NCI-H345 treated with DMSO at 0.1 percent for 48 hours (cell line): ENCODE data around the gene COL27A1.
"Not testable (repeated sequence)": the region's sequence is repeated elsewhere in the genome, so short reads cannot be mapped to it uniquely, and the experiment has no call there.

Experiments
- DNase-seq: peaks from one replicate; lab custom pipeline; 2025; ENCODE audit not compliant: unreplicated experiment; lab: John Stamatoyannopoulos, UW

The COL27A1 gene

DNA sequence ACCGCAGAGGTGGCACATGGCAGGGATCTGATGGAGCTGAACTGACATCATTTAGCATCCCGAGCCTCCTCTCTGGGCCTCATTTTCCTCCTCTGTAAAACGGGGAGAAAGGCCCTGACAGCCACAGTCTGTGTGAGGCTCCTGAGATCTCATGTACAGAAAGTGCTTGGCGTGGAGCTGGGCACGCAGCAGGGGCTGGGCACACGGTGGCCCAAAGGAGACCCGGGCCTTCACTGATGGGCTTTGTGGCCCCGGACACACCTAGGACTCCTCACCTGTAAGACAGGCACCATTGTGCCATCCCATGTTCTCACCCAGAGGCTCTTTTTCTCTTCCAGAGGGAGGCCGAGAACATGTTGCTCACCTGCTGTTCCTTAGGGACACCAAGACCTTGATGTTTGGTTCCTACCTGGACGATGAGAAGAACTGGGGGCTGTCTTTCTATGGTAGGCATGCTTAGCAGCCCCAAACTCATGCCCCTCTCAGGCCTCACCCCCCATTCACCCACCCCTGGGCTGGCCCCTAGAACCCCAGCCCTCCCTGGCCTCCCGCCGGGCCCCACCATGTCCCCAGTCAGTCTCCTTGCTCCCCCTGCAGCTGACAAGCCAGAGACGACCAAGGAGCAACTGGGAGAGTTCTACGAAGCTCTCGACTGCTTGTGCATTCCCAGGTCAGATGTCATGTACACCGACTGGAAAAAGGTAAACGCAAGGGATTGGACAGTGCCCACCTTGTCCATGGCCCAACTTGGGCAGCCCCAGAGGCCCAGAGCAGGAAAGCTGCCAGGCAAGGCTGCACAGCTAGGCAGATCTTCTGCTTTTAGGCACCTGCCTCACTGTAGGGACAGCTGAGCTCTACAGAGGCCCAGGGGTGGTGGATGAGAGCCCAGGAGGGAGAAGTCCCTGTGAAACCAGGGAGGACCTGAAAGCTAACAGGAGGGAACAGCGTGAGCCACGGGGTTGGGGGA lies 176.2 kb downstream of the COL27A1 start:
- DNase-seq, result not testable (repeated sequence)

DNA sequence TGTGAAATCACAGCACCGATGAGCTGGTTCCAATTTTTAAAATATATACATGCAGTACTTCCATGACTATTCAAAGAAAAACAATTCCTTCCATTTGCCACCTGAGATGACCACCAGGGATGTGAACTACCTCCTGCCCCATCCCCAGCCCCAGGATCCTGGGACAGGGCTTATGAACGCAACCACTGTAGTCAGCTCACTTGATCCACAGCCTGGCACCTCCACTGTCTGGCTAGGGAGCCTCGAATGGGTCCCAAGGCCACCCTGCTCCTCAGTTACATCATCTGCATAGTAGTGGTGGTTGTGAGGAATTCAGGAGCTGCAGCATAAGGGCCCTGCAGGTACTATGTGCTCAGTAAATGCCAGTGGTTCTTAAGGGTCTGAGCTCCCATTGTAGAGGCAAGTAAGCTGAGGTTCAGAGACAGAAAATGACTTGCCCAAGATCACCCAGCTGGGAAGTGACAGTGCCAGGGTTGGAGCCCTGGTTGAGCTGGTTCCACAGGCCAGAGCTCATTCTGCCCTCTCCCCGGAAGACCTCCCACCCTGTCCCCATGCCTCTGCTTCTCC lies 177.2 kb downstream of the COL27A1 start:
- not testable (repeated sequence) for DNase-seq

DNA sequence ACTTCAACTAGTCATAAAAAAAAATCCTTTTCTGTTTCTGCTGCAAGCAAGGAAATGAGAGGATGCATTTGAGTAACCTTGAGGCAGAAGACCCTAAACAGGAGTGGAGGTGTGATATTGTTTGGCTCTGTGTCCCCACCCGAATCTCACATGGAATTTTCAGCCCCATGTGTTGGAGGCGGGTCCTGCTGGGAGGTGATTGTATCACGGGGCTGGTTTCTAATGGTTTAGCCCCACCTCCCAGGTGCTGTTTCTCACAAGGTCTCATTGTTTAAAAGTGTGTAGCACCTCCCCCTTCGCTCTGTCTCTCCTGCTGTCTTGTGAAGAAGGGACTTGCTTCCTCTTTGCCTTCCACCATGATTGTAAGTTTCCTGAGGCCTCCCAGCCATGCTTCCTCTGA lies 178.4 kb downstream of the COL27A1 start:
- DNase-seq, result not testable (repeated sequence)

DNA sequence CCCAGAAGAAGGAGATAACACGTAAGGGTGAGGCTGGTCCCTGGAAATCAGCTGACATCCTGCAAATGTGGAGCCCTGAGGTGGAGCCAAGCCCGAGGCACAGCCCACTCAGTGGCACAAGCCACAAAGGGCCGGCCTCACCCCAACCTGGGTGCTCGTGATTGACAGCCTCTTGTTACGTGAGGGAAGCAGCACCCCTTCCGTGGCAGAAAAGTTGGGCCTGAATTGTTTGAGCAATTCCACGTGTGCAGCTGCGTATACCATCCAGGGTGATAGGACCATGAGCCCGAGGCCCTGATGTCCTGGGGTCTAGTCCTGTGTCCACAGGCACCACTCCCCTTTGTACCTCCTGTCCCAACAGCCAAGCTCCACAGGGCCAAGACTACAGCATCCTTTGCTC lies 179.2 kb downstream of the COL27A1 start:
- no peak for DNase-seq

DNA sequence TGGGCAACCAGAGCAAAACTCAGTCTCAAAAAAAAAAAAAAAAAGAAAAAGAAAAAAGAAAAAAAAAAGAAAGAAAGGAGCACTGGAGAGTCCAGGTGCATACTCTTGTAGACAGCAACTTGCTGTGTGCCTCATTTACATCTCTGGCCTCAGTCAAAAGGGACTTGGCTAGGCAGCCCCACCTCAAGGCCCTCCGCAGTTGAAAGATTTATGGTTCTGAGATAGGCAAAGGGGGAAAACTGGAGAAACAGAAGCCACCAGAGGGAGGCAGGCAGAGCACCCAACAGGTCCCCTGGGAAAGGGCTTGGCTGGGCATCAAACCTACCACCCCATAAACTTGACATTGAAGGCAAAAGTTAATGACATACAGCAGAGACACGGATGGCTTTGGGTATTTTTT lies 180.4 kb downstream of the COL27A1 start:
- DNase-seq, result no peak

DNA sequence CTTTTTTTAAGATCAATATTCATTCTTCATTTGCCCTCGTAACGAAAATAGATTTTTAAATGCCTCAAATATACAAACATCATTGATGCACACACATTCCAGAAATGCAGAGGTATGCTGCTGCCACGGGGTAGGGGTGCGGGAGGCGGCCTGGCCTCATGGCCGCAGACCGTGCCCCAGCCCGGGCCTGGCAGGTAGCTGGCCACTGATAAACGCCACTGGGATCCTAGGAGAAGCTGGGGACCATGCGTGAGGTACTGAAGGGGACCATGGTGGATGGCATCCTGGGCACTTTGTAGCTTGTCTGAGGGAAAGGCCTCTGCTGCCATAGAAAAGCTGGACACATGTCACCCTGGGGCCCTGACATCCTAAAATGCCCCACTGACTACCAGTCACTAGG lies 180.8 kb downstream of the COL27A1 start:
- DNase-seq, result no peak

DNA sequence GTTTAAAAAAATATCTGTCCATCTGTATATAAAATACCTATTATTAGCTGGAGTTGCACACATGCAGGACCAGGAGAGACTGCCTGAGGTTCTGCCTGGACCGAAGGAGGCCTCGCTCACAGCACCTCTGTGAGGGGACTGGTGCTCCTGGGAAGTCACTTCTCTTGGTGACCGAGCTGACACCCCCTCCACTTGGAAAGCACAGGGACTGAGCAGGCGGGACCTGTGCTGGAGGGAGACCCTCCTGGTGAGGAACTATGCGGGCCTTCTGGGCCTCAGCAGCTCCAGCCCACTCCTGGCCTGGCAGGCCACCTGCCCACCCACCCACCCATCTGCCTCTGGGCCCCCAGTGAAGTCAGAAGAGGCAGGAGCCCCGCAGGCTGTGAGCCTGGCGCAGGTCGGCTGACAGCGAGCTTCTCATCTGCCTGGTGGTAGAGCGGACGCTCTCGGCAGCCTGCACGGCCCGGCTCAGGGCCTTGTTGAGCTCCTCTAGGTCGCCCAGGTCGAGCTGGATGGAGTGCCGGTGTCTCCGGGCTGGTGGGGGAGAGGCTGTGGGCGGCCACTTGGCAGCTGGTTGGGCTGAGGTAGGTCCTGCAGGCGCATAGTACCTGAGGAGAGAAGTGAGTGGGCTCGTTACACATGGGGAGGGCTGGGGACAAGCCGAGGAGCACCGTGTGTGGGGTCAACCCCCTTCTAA lies 181.5 kb downstream of the COL27A1 start:
- DNase-seq, result no peak

GRCh38 chr9:114338187-114338586 lies 182.8 kb downstream of the COL27A1 start:
- no peak for DNase-seq

DNA sequence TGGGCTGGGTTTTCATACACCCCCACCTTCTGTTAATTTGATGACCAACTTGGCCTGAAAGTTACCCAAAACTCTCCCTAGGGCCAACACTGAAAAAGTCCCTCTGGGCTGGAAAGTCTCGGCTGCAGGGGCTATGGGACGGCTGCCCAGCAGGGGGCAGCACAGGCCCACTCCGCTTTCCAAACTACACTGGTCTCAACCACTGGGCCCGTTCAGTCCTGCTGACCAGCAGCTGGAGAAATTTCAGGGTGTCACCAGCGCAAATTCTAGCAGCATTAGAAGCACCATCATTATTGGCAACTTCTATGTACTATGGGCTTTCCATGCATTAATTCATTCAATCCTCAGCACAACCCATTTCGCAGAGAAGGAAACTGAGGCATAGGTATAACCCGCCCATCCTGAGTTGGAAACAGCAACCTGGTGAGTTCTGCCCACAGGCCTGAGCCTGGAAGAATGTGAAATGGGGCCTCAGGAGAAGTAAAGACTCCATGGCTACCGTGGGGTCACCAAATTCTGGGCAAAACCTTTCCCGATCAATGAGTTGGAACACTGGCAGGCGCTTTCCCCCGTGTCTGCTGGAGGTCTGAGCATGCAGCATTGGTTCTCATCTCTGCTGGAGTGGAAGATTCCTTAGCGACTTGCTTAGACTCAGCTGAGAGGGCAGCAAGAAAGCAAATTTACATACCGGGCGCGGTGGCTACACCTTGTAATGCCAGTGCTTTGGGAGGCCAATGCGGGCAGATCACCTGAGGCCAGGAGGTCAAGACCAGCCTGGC lies 184.0 kb downstream of the COL27A1 start:
- DNase-seq, result no peak

DNA sequence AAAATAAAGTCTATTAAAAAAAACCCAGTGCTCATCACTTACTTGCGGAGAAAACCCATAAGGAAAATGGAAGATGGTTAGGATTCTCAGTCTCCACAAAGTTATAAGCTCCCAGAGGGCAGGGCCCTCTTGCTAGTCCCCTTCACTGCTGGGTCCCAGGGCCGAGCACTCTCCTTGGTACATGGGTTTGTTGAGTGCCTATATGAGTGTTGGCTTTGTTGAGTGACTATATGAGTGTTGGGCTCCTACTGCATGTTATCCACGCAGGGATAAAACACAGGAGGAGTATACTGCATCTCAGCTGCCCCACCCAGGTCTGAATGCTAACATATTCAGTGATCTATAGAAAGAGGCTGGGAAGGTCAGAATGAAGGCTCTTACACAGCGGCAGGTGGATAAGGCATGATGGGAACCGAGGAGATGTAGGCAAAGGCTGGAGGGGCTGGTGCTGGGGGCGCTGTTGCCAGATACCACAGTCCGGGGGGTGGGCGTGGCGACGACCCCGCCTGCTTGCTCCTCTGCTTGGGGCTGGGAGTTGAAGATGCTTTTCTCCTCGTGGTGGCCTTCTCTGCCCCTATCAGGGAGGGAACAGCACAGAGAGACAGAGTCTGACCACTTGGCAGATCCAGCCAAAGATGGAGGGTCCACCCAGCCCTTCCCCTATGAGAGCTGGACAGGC lies 186.0 kb downstream of the COL27A1 start:
- no peak for DNase-seq

GRCh38 chr9:114341991-114342390 lies 186.7 kb downstream of the COL27A1 start:
- DNase-seq, result no peak

DNA sequence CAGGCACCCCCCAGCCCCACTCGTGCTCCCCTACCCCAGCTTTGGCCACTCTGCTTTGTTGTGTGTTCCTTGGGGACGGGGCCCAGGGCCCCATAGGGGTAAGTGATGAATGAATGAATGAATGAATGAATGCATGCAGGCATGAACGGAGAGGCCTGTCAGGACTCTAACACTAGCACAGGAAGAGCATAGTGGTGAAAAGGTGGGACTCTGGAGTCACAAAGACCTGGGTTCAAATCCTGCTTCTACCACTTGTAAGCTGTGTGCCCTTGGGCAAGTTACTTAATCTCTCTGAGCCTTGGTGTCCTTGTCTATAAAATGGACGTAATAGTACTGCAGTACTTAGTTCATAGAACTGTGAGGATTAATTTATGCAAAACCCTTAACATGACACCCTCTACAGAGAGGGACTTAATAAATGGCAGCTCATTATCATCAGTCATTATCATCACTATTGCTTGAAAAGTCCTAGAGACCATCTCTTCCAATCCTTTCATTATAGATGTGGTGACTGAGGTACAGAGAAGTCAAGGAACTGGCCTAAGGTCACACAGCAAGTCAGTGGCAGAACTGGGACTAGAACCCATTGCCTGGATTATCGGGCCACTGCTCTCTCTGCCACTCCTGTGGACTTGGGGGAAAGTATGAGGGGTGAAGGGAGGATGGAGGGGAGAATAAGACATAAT lies 187.6 kb downstream of the COL27A1 start:
- no peak for DNase-seq

- DNase-seq, result no peak
These were observed 188.3 kb downstream of the COL27A1 start for GRCh38 chr9:114343471-114344187.

- no peak for DNase-seq
These were observed 188.8 kb downstream of the COL27A1 start for GRCh38 chr9:114344188-114344566.

DNA sequence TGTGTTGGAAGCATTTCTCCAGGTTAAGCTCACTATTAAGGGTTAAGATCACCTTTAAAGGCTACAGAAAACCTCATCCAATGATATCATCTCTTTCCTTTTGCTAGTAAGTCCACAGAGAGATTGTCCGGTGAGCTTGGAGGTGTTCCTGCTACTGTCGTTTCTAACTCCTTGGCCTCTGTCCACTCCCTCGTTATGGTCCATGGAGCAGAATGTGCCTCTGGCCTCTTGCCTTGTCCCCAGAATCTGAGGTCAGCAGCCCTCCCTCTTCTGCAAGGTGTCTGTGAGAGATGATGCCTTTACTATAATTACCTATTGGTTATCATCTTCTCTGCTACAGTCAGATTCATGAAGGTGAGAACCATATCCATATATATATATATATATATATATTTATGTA lies 189.4 kb downstream of the COL27A1 start:
- no peak for DNase-seq

DNA sequence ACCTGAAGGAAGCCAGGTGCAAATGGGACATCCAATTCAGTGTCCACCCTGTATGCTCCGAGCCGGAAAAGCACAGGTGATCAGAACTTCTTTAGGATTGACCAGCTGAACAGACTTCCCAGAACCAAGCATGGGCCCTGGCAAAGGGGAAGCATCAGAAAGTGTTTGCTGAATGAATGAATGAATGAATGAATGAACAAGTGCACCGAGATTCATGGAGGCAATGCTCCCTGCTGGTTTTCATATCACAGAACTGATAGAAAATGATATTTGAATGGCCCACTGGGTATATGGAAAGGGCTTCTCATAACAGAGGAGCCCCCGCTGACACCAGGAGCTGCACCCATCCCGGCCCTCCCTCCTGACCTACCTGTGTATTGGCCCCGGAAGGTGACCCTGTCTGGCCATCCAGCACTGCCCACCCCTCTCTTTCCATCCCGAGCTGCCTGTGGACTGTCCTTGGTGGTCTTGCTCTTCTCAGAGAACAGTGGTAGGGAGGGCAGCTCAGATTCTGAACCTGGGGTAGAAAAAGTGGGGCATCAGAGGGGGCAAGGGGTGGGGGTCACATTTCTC lies 190.2 kb downstream of the COL27A1 start:
- no peak for DNase-seq

DNA sequence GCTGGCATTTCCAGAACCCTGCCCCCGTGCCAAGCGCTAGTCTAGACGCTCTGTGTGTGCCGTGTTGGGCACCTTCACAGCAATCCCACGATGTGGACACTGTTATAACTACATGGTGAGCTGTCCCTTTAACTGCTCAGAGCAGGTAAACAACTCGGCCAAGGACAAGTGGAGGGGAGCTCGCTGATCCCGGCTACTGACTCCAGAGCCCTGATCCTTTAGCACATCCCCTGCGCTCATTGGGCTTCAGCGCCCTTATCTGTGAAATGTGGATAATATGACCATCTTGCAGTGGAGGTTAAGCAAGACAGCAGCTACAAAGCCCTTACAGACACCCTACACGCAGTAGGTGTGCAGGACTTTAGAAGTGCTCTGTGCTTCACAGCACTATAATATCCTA lies 190.8 kb downstream of the COL27A1 start:
- DNase-seq, result no peak

DNA sequence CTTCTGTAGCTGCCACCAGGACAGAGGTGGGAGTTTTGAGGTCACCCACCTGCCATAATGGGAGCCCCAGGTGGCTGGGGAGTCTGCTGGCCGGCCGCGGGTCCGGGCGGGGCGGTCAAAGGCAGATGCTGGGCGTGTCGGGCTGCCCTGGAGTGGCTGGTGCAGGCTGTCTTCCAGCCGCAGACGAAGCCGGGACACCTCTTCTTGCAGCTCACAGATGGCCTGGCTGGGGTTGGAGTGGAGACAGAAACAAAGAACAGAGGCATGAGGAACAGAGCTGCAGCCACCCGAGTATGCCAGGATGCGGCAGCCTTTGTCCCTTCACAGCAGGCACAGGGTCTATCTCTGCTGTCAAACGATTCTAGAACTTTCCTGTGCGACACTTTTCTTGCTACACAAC lies 192.3 kb downstream of the COL27A1 start:
- no peak for DNase-seq

DNA sequence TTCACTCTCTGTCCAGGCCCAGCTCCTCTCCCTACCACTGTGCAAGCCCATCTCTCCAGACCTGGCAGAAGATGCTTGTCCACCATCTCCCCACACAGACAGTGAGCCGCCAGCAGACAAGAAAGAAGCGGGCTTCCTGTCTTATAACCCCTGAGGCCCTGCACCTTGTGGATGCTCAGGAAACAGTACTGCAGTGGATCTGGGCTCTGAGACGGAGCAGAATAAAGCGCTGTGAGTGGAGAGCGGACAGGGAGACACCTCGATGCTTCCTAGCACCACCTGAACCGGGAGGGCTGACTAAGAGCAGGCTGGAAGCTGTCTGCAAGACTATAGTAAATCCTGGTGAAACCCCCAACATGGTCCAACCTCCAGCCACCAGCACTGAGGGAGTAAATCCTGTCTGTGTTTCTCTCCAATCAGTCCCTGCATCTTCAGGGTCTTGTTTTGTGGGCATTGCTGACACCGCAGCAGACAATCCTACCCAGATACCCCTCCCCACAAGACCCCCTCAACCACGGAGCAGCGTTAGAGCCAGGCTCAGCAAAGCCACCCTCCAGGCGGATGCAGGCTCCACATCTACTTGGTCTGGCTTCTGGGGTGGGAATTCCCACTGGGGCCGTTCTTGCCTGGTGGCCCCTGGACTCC lies 193.0 kb downstream of the COL27A1 start:
- DNase-seq, result no peak
